HuH-7.5 (cell line): ENCODE results near the gene CGB1.
"Not testable (repeated sequence)": the region's sequence is repeated elsewhere in the genome, so short reads cannot be mapped to it uniquely, and the experiment has no call there.

ENCODE experiments used
- DNase-seq: peaks from one replicate; pipeline ENCODE4 v3.0.0; 2011; ENCODE audit warnings: low spot score

The CGB1 gene

DNA sequence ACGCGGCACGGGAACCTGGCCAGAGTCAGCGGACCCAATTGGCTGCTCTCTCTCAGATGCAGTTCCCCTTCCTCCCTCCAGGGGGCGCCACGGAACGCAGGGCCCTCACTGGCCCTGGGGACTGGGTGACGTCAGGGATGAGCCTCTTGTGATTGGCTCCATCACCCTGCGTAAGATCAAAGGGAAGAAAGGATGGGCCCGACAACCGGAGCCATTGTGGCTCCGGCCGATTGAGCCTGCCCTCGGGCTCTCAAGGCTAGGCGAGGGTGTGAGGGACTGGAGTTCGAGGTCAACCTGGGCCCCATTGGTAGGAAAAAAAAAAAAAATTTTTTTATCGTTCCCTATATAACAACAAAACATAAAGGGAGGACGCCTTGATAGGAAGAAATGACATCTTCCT is at the start of gene CGB1:
Gene CGB1, minus strand, starts transcription at position 81 of the 400 bp plus-strand sequence. CDS start 184 bp downstream, outside the sequence.
- not testable (repeated sequence) for DNase-seq

DNA sequence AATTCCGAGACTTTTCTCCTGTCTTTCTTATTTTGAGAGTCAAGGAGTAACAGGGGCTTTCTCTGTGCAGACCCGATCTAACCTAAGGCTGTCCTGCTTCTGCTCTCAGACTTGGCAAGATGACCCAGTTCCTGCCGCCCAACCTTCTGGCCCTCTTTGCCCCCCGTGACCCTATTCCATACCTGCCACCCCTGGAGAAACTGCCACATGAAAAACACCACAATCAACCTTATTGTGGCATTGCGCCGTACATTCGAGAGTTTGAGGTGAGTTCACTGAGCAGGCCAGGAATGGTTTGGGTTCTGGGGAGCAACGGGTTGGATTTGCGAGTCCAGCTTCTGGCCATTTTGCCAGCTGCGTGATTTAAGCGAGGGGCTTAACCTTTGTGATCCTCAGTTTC is 49.6 kb upstream of the CGB1 start:
- no peak for DNase-seq

DNA sequence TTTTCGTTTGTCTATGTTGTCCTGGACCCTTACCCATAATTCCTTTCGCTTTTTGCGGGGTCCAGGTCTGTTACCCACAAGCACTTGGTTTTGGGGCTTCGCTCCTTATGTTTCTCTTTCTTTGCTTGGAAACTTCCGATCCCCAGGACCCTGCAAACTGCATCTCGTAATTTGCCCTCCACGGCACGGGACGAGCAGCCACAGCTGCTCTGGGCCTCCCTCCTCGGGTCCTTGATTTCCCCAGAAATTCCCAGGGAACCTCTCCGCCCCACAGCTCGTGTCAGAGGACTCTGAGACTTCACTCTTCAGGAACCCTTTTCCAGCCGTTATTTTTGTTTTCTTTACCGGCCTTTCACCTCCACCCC is 49.2 kb upstream of the CGB1 start:
- no peak for DNase-seq

DNA sequence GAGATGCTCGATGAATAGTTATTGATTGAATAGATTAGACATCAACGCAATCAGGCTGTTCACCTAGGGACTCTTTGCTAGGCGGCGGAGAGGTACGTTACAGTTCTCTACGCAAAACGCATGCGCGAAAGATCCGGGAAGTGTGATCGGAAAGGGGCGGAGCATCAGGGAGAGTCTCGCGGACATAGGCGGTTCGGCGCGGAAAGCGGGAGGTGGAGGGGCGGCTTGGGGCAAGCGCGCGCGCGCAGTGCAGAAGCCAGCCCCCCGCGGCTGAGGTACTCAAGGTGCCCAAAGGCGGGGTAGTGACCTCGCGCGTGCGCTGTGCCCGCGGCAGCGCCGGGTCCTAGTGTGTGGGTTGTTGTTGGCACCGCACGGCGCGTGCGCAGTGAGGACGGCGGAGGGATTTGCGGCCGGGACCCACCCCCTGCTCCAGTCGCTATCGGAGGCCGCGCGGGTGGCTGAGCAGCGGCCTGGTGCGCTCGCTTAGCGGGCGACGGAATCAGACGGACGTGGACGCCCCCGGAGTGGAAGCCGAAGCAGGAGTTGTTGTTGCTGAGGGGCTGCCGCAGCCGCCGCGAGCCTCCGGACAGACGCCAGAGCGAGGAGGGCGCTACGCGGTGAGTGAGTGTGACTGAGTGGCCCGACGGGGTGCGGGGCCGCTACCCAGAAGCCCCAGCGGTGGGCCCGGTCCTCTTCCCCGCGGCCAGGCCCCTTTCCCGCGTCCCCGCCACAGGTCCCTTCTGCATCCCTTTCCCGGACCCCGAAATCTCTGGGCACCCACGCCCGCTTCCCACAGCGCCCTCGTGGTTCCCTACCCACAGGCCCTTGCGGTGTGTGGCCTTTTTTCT is 48.5 kb upstream of the CGB1 start, which contains the start of gene SNRNP70:
Gene SNRNP70, plus strand, starts transcription at position 432 of the 848 bp plus-strand sequence. CDS start 964 bp downstream, outside the sequence.
- peak; percentile 99 for DNase-seq

DNA sequence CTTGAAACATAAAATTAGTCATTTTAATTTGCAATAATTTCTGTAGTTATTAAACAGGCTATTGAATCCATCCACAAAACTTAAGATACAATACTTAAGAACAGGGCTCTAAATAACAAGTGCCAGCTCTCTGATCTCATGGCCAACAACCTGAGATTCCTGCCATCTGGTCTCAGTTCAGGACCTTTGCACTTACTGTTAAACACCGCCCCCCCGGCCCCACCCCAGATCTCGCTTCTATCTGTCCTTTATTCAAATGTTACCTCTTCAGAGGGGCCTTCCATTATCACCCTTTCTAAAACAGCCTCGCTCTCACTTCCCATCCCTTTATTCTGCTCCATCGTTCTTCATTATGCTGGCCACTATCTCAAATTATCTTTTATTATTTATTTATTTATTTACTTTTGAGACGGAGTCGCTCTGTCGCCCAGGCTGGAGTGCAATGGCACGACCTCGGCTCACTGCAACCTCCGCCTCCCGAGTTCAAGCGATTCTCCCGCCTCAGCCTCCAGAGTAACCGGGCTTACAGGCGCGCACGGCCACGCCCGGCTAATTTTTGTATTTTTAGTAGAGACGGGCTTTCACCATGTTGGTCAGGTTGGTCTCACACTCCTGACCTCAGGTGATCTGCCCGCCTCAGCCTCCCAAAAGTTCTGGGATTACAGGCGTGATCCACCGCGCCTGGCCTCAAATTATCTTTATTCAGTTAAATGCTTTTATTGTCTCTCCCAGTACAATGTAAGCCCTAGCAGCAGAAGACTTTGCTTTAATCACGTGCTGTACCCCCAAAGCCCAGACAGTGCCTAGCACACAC is 47.7 kb upstream of the CGB1 start:
- no peak for DNase-seq

DNA sequence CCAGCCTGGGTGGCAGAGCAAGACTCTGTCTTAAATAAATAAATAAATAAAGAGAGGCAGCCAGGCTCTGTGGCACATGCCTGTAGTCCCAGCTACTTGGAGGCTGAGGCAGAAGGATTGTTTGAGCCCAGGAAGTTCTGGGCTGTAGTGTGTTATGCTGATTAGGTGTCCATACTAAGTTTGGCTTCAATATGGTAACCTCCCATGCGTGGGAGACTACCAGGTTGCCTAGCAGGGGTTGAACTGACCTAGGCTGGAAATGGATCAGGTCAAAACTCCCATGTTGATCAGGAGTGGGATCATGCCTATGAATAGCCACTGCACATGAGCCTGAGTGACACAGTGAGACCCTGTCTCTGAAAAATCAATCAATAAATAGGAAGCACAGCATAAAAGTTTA is 44.6 kb upstream of the CGB1 start:
- no peak for DNase-seq

DNA sequence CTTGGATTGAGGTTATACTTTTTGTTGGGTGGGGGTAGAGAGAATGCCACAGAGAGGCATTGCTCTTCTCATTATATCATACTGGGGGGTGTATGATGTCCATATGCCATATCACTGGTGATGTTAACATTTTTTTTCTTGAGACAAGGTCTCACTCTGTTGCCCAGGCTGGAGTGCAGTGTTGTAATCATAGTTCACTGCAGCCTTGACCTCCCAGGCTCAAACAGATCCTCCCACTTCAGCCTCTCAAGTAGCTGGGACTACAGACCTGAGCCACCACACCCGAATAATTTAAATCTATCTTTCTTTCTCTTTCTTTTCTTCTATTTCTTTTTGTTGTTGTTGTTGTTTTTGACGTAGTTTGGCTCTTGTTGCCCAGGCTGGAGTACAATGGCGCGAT is 43.7 kb upstream of the CGB1 start:
- no peak for DNase-seq

DNA sequence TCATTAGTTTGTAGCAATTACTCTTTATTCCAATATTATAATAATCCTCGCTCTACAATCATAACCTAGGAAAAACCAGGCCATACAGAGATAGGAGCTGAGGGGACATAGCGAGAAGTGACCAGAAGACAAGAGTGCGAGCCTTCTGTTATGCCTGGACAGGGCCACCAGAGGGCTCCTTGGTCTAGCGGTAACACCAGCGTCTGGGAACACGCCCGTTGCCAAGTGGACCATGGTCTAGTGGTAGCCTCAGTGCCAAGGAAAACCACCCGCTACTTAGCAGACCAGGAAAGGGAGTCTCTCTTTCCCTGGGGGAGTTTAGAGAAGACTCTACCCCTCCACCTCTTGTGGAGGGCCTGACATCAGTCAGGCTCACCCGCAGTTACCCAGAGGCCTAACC is 38.2 kb upstream of the CGB1 start:
- DNase-seq = not testable (repeated sequence)

DNA sequence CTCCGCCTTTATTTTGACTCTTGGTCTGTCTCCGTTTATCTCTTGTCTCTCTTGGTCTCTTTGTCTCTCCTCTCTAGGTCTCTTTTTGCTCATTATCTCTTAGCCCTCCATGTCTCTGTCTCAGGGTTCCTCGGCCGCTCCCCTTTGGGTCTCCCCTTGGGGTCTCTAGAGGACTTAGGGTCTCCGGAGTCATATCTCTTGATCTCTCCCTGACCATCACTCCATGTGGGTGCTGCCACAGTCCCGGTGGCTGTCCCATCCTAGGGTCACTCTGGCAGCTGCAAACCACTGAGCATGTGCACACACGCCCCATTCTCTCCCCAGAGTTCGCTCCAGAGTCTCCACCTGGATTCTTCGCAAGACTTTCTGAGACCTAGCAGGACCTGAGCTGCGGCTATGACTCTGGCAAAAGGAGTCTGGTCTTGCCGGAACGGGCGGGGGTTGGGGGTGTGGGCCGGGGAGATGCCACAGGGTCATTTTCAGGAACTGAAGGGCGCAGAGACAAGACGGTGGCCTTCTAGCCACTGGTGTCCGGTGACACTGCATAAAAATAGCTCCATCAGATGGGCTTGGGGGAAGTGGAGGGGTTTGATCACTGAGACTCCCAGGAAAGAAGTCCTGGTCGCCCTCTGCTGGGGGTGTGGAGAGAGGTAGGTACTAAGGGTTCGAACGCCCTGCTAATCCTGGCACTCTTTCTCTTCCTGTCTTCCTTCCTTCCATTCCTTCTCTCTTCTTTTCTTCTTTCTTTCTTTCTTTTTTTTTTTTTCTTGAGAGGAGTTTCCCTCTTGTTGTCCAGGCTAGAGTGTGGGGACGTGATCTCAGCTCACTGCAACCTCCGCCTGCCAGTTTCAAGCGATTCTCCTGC is 37.1 kb upstream of the CGB1 start:
- DNase-seq = peak; percentile 81

DNA sequence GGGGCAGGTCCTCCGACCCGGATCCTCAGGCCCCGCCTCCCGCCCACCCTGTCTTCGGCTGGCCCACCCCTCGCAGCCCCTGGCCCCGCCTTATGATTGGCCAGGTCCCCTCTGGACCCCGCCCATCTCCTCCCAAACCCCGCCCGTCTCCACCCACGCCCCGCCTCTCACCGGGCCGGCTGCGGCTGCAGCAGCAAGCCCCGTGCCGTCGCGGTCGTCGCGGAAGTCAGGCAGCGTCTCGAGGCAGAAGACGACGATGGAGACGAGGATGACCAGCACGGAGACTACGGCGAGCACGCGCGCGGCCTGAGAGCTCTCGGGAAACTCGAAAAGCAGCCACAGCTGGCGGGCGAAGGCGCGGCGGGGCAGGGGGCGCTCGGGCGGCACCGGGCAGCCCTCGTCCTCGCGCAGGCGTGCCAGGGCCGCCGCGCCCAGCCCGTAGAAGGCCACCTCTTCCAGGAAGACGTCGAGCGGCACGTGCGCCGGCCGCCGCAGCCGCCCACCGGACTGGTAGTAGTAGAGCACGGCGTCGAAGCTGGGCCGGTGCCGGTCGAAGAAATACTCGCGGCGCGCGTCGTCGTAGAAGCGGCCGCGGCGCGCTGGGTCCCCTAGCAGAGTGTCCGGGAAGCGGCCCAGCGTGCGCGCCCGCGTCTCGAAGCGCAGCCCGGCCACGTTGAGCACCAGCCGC is 35.3 kb upstream of the CGB1 start:
- DNase-seq = no peak

DNA sequence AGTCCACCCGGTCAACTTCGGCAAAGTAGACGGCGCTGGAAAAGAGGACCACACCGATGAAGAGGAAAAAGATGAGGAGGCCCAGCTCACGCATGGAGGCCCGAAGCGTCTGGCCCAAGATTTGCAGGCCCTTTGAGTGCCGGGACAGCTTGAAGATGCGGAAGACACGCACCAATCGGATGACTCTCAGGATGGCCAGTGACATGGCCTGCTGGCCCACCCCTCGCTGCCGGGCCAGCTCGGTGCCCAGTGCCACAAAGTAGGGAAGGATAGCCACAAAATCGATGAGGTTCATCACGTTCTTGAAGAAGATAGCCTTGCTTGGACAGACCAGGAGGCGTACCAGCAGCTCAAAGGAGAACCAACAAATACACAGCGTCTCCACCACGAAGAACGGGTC is 33.7 kb upstream of the CGB1 start:
- no peak for DNase-seq

DNA sequence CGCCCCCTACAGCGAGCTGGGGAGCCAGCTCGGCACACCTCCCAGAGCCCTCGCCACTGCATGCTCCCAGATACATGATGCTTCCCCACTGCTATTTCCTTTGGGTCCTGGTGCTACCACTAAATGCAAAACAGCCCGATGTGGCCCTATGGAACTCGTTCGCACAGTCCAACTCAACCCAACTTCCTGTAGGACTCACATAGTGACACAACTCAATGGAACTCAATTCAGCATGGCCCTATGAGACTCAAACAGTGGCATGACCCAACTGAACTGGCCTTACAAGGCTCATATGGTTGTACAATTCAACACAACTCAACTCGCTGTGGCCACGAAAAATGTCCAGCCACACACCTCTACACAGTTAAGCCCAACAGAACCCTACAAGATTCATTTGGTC is 32.3 kb upstream of the CGB1 start:
- DNase-seq = no peak

DNA sequence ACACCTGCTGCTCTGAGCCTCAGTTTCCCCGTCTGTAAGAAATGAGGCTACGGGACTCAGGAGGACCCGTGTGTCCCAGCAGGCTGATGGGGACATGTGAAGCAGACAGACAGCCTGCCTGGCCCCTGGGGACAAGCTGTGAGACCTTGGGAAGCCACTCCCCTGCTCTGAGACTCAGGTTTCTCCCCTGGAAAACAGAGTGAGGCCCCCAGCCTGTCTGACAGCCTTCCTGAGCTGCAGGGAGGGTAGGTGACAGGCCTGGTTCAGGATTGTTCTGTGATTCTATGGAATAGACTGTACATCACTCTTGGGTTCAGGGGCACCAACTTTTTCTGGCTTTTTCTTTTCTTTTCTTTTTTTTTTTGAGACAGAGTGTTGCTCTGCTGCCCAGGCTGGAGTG is 30.9 kb upstream of the CGB1 start:
- DNase-seq = no peak

DNA sequence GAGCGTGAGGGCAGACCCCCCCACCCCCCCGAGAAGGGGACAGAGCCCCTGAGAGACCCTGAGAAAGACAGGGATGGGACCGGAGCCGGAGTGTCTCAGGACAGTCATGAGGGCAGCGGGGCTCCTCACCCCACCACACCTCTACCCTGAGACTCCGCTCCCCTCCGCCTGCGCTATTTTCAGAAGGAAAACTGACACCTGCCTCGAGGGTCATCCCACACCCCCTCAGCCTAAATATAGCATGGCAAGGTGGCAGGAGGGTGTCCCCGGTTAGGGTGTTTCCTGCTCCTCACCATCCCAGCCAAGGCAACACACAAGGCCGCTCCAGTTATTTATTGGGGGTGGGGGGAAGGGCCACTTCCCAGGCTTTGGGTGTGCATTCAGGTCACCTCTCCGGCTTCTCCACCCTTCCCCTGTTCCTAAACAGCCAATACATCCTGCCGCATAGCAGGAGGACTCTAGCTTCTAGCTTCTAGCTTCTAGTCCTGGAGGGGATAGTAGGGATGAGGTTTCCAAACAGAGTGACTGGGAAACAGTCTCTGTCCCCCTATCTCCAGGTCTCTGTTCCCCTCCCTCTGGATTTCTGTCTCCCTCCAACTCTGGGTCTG is 29.3 kb upstream of the CGB1 start:
- DNase-seq = no peak

DNA sequence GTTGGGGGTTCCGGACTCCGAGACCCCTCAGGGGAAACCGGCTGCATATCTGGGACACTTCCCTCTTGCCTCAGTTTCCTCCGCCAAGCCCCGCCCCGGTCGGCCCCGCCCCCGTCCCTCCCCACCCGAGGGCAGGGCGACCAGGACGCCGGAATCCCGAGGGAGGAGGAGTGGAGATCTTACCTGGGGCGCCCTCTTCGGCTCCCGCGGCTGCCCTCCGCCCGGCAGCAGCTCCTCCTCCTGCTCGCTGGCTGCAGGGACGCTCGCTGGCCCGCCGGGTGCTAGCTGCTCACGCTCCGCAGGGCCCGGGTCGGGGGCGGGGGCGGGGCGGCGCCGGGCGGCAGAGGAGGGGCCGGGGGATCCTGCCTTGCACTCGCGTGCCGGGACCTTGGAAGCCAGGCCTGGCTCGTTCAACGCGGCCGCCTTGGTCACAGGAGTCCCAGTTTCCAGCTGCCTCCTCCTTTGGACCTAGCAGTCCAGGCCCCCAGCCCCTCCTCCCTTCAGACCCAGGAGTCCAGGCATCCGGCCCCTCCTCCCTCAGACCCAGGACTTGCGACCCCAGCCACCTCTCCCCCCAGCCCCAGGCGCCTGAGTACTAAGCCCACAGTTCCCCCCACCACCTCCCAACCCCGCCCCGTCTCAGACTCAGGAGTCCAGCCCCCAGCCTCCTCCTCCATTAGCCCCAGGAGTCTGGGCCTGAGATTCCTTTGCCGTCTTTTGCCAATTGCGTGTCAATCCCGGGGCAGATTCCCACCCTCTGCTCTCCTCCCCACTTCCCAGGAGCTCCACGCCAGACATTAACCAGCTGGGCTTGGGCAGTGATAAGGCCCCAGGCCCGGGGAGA is 28.3 kb upstream of the CGB1 start, which contains the start of gene NTF4:
Gene NTF4, minus strand, starts transcription at position 51 of the 844 bp plus-strand sequence. CDS start 2,821 bp downstream, outside the sequence.
- peak; percentile 79 for DNase-seq

DNA sequence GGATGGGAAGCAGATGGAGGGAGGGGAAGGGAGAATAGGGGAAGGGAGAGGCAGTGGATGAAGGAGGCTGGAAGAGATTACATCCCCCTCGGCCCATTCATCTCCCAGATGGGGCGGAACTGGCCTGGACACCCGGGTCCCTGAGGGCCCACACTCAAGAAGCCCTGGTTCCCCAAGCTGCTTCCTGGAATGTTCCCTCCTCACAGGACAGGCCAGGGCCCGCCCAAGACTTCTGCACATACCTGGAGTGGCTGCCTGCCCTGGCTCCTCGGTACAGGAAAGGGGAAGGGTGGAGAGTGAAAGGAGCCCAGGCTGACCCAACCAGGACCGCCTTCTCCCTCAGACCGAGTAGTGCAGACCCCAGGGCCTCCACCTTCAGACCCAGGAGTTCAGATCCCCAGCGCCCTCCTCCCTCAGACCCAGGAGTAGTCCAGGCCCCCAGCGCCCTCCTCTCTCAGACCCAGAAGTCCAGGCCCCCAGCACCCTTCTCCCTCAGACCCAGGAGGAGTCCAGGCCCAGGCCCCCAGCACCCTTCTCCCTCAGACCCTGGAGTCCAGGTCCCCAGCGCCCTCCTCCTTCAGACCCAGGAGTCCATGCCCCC is 27.4 kb upstream of the CGB1 start:
- DNase-seq = no peak

DNA sequence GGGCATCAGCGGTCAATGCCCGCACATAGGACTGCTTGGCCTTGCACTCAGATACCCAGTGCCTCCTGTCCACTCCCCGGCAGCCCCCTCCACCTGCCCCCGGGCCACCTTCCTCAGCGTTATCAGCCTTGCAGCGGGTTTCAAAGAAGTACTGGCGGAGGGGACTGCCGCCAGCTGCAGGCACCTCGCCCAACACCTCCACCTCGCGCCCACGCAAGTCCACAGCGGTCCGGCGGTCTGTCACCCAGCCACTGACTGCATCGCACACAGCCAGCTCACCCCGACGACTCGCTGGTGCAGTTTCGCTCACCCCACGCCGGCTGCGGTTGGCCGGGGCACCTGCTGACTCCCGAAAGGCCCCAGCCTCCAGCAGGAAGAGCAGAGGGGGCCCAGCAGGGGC is 24.8 kb upstream of the CGB1 start:
- DNase-seq = no peak

DNA sequence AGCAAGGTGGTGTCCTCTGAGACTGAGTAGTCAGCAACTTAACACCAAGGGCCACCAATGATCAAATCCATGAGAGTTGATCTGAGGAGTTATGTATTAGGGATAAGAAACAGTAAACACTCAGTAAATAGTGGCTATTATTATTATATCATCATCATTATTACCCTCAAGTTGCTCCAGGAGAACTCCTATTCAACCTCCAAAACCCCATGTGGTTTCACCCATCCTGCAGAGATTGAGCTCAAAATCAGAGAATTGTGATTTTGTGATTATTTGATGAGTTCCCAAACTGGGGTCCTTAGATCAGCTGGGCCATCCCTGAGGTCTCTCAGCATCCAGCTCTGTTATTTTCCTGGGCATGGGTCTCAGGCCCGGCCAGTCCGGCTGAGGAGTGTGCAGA is 24.3 kb upstream of the CGB1 start:
- DNase-seq = no peak

DNA sequence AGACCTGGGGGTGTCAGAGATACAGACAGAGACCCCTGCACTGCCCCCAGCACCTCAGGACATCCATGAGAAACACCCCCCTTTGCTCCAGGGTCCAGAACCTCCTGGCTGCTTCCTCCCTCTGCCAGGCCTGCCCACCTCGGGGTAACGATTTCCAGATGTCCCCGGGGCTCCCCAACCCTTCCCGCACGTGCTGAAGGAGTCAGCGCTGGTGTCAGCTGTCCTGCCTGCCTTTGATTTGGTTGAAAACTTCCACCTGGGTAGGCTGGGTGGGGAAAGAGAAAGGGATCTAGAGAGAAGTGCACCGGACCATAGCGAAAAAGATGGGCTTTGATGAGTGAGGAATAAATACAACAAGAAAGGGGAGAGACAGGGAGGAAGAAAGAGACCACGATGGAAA is 22.4 kb upstream of the CGB1 start:
- DNase-seq = no peak

DNA sequence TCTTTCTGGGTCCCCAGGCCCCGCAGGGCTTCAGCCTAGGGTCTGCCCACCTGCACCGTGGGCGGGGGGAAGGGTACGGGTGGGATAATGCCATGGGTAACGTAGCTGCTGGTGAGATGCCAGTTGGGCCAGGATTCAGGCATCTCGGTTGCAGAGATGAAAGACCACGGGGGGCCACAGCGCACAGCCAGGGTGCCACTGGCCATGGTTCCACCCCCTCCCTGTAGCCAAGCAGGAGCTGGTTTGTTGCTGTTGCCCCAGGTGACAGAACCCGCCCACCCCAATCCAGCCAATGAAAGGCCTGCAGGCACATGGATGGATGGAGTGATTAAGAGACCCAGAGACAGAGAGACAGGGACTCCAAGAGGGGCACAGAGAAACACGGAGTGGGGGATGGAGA is 21.9 kb upstream of the CGB1 start:
- DNase-seq = no peak
